H1 (cell line): ENCODE measurements around the gene C2CD4D. TPM values are rescaled to one million over a fixed set of nuclear protein-coding genes. Genes with fewer than 3 reads are reported as not detected.

Source experiments
- ASH2L ChIP-seq: fragments of 200-600, 300-600 bp; sonication (generic); IDR thresholded peaks from one replicate; pipeline ENCODE4 v1.7.1; 2017; ENCODE audit warnings: low read length
- BCL11A ChIP-seq, 2 experiments: IDR thresholded peaks; one replicate each; pipeline ENCODE4 v1.6.1; 2011; ENCODE audit warnings: low read depth in 2 of 2, low read length in 2 of 2, mild to moderate bottlenecking in 2 of 2
- BRCA1 ChIP-seq: IDR thresholded peaks from 2 replicates; pipeline ENCODE4 v1.6.1; 2012; ENCODE audit warnings: low read depth, low read length, improper control_type of control experiment
- CBX5 ChIP-seq: fragments of 300-800, 300-1000 bp; sonication (generic); IDR thresholded peaks from 2 replicates; pipeline ENCODE4 v1.7.1; 2016; ENCODE audit warnings: antibody characterized with exemption, low read length, low read depth
- CBX8 ChIP-seq: fragments of 300-800, 300-1000 bp; sonication (generic); IDR thresholded peaks from 2 replicates; pipeline ENCODE4 v1.7.1; 2016; ENCODE audit warnings: low read depth, low read length, borderline replicate concordance
- CHD1 ChIP-seq: IDR thresholded peaks from 2 replicates; pipeline ENCODE4 v1.6.1; 2012; ENCODE audit warnings: low read depth, low read length, improper control_type of control experiment
- CREB1 ChIP-seq: IDR thresholded peaks from 2 replicates; pipeline ENCODE4 v1.6.1; 2012; ENCODE audit warnings: inconsistent platforms
- CTBP2 ChIP-seq: IDR thresholded peaks from 2 replicates; pipeline ENCODE4 v1.7.0; 2011; ENCODE audit warnings: borderline replicate concordance, mild to moderate bottlenecking, moderate library complexity, mixed read lengths, low read length; ENCODE audit not compliant: insufficient read depth, insufficient read length
- EP300 ChIP-seq, 2 experiments: IDR thresholded peaks; 1 replicate in 1 of 2; 2 replicates in 1 of 2; pipeline ENCODE4 v1.6.1; 2011 to 2012; ENCODE audit warnings: low read depth in 2 of 2, low read length in 2 of 2, mild to moderate bottlenecking in 2 of 2, borderline replicate concordance in 1 of 2, inconsistent platforms in 1 of 2, moderate library complexity in 1 of 2
- FOSL1 ChIP-seq: IDR thresholded peaks from 2 replicates; pipeline ENCODE4 v1.6.1; 2011; ENCODE audit warnings: mild to moderate bottlenecking, low read depth, low read length, moderate library complexity; ENCODE audit not compliant: insufficient read depth
- GTF2F1 ChIP-seq: IDR thresholded peaks from 2 replicates; pipeline ENCODE4 v1.6.1; 2012; ENCODE audit warnings: low read depth, low read length, improper control_type of control experiment, borderline replicate concordance
- KDM4A ChIP-seq: IDR thresholded peaks from one replicate; pipeline ENCODE4 v1.7.1; 2012; ENCODE audit warnings: low read depth, mild to moderate bottlenecking, moderate library complexity, low read length, inconsistent platforms; ENCODE audit not compliant: severe bottlenecking
- NANOG ChIP-seq: IDR thresholded peaks from 2 replicates; pipeline ENCODE4 v1.6.1; 2011; ENCODE audit warnings: low read length, low read depth, mild to moderate bottlenecking, inconsistent platforms; ENCODE audit not compliant: insufficient read depth, poor library complexity, severe bottlenecking
- POLR2A ChIP-seq, 2 experiments: IDR thresholded peaks; 1 replicate in 1 of 2; 2 replicates in 1 of 2; pipeline ENCODE4 v1.6.1; 2011; ENCODE audit warnings: low read depth in 2 of 2, low read length in 2 of 2, mild to moderate bottlenecking in 2 of 2; ENCODE audit errors: control extremely low read depth in 1 of 2
- RBBP5 ChIP-seq: IDR thresholded peaks from 2 replicates; pipeline ENCODE4 v1.7.1; 2012; ENCODE audit warnings: low read depth, mild to moderate bottlenecking, inconsistent platforms, low read length, moderate library complexity, borderline replicate concordance
- RNF2 ChIP-seq: fragments of 200-900, 300-1000 bp; sonication (generic); IDR thresholded peaks from 2 replicates; pipeline ENCODE4 v1.7.1; 2016; ENCODE audit warnings: borderline replicate concordance, low read depth, mild to moderate bottlenecking, antibody characterized with exemption, low read length; ENCODE audit not compliant: poor library complexity, severe bottlenecking; ENCODE audit errors: missing control alignments
- SIN3A ChIP-seq, 2 experiments: IDR thresholded peaks in 1 of 2; conservative IDR thresholded peaks in 1 of 2; 2 replicates each; pipeline ENCODE4 v1.6.1; 2011 to 2012; ENCODE audit warnings: low read length in 2 of 2, improper control_type of control experiment in 1 of 2, low read depth in 1 of 2, mild to moderate bottlenecking in 1 of 2
- SIRT6 ChIP-seq: IDR thresholded peaks from one replicate; pipeline ENCODE4 v1.7.1; 2012; ENCODE audit warnings: low read length, inconsistent platforms
- SIX5 ChIP-seq: IDR thresholded peaks from 2 replicates; pipeline ENCODE4 v1.6.1; 2011; ENCODE audit warnings: mild to moderate bottlenecking, low read depth, low read length
- SP4 ChIP-seq: IDR thresholded peaks from 2 replicates; pipeline ENCODE4 v1.6.1; 2012; ENCODE audit warnings: low read length, inconsistent platforms
- SRF ChIP-seq: IDR thresholded peaks from 2 replicates; pipeline ENCODE4 v1.6.1; 2011; ENCODE audit warnings: mild to moderate bottlenecking, low read depth, low read length, moderate library complexity
- SUZ12 ChIP-seq: fragments of 200-600 bp; sonication (generic); IDR thresholded peaks from 2 replicates; pipeline ENCODE4 v1.6.1; 2012; ENCODE audit warnings: mild to moderate bottlenecking, inconsistent platforms, low read length, moderate library complexity, mixed read lengths
- TAF1 ChIP-seq: IDR thresholded peaks from 2 replicates; pipeline ENCODE4 v1.6.1; 2011; ENCODE audit warnings: mild to moderate bottlenecking, low read depth, low read length
- TCF12 ChIP-seq: IDR thresholded peaks from 2 replicates; pipeline ENCODE4 v1.6.1; 2011; ENCODE audit warnings: low read depth, mild to moderate bottlenecking, low read length
- polyA plus RNA-seq, 7 experiments: library from polyadenylated mRNA; depleted of rRNA in 3 of 7; stranded (reverse) in 5 of 7; unstranded in 2 of 7; fragments of >200 nt in 5 of 7; fragments of 200-250 nt in 2 of 7; gene quantifications; 1 replicate in 5 of 7; 2 replicates in 1 of 7; 4 replicates in 1 of 7; pipeline versions ENCODE4 v1.2.1 to v1.2.3, GENCODE V29; 2011 to 2013; ENCODE audit warnings: missing spikeins in 2 of 7, mixed read lengths in 2 of 7
- total RNA-seq: library from RNA; stranded (reverse); fragmentation: NEBNext Ultra II Directional; extraction: Animal tissue kit (Norgen Biotek cat#: 25700); gene quantifications from 2 replicates; pipeline ENCODE4 v1.2.1, GENCODE V29; 2021

C2CD4D gene
- total and polyA plus RNA-seq, 2 of the 8 experiments (the other 6 are each of a cell fraction or from before 2014, with no cell fraction given), result 0.41 to 0.71 TPM

- TF ChIP-seq CTBP2 (no peak), ASH2L (peak; percentile 67), SUZ12 (no peak), TCF12 (peak; percentile 7; the same call in 1 of the 2 replicates), SP4 (no peak), EP300 (IDR thresholded peaks at IDR 0.05; ENCODE audit: borderline replicate concordance in 1 of 2, low read depth in 2 of 2, low read length in 2 of 2) (peak in 1 of 2 experiments; percentile 7; a peak in 1 of 3 replicates), NANOG (no peak), SIN3A (conservative IDR thresholded peaks at IDR 0.05 in 1 of 2, IDR thresholded peaks at IDR 0.05 in 1 of 2; ENCODE audit: low read depth in 1 of 2, low read length in 2 of 2) (peak in 1 of 2 experiments; percentile 65; a peak in 2 of 4 replicates), BCL11A (IDR thresholded peaks at IDR 0.05; ENCODE audit: low read depth in 2 of 2, low read length in 2 of 2) (no peak), CBX8 (no peak), CHD1 (no peak), RBBP5 (no peak; the same call in 1 of the 2 replicates), RNF2 (no peak), SIRT6 (no peak), SIX5 (no peak), SRF (no peak), TAF1 (peak; percentile 78), CREB1 (peak; percentile 17; the same call in 1 of the 2 replicates), KDM4A (peak; percentile 87), BRCA1 (no peak), CBX5 (no peak), GTF2F1 (peak; percentile 61; the same call in 1 of the 2 replicates), POLR2A (IDR thresholded peaks at IDR 0.05; ENCODE audit: control extremely low read depth in 1 of 2, low read depth in 2 of 2, low read length in 2 of 2) (peak in 1 of 2 experiments; percentile 51; a peak in 1 of 3 replicates), FOSL1 (no peak)
Measured at GRCh38 chr1:151790071-151790939, 49.3 kb downstream of the C2CD4D start, which contains the start of gene TDRKH (continued).
